Activated naive CD8-positive, alpha-beta T cell treated with anti-CD3 and anti-CD28 coated beads, Interleukin-2, amount 10 ng/mL, durations not matched to agents 7 days and 5 days (primary cell): Measurements from ENCODE around the gene ACAA2. TPM values are rescaled to one million over a fixed set of nuclear protein-coding genes. Genes with fewer than 3 reads are reported as not detected.

ENCODE experiments used
- ATAC-seq: fragments of 150-1000 bp; cut with Tn5 transposase; one replicate; pipeline ENCODE4 v1.10.0; 2021; ENCODE audit warnings: low read depth, moderate library complexity
- POLR2A ChIA-PET: fragments of 350-600 bp; sonication (Branson Sonifier 250); formaldehyde crosslinking; loops from one replicate; lab custom pipeline; 2021; ENCODE audit warnings: antibody characterized with exemption; lab: Charles Lee
- DNase-seq: peaks from one replicate; pipeline ENCODE4 v3.0.0; 2021
- H3K27ac Mint-ChIP-seq: one replicate; pipeline ENCODE4 v1.8.0; 2022; ENCODE audit warnings: mild to moderate bottlenecking, mixed read lengths
- H3K27me3 Mint-ChIP-seq: one replicate; pipeline ENCODE4 v1.8.0; 2022; ENCODE audit warnings: mild to moderate bottlenecking, moderate library complexity, mixed read lengths
- H3K36me3 Mint-ChIP-seq: one replicate; pipeline ENCODE4 v1.8.0; 2021; ENCODE audit warnings: mild to moderate bottlenecking, mixed read lengths
- H3K4me1 Mint-ChIP-seq: one replicate; pipeline ENCODE4 v1.8.0; 2021; ENCODE audit warnings: mixed read lengths
- H3K4me3 Mint-ChIP-seq: one replicate; pipeline ENCODE4 v1.8.0; 2022; ENCODE audit warnings: mild to moderate bottlenecking, moderate library complexity, mixed read lengths
- H3K9me3 Mint-ChIP-seq: one replicate; pipeline ENCODE4 v1.8.0; 2021; ENCODE audit warnings: mixed read lengths
- total RNA-seq, 2 experiments: library from RNA; stranded (reverse); gene quantifications; one replicate each; pipeline ENCODE4 v1.2.3, GENCODE V29; 2021

The ACAA2 gene
- total RNA-seq: 10 to 100 TPM; 83.3 to 86.9 TPM

DNA sequence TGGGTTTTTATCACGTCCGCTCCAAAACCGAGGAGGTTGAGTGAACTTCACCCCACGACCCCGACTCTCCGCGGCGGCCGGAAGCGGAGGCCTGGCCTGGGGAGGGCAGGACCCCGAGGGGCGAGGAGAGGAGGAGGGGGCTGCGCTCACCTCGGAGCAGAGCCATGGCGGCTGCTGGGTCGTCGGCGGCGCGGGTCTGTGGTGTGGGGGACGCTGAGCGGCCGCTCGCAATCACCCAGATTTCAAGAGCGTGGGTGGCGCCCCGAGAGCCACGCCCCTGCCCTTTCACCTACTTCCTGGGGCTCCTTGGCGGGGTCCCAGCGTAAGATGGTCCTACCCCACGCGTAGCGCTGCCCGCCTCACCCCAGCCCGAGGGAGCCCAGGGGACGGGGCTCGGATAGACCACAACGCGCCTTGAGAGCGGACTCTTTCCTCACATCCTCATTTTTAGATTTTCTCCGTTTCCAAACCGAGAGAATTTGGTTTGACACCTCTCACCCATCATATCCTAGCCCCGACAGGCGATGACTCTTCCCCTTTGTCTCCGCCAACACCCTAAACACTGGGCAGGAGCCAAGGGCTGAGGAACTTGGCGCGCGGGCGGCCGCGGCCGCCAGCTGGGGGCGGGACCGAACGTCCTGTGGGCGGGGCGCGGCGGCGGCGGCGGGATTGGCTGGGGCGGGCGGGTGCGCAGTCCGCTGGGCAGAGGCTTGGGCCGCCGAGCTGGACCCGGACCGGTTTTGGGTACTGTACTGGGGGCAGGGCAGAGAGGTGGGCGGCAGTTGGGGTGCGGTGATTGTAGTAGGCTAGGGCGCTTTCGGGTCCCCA, at the start of gene ACAA2:
Gene ACAA2 (minus strand): TSS at position 215 of the 828 bp plus-strand sequence. CDS start 49 bp downstream, at position 166.
- peak within 1 kb of the TSS; percentile 93 for H3K4me3 Mint-ChIP-seq
- ATAC-seq (peak; percentile 84), DNase-seq (peak; percentile 90)
- no peaks in the 10 kb centered on the region for H3K27me3 Mint-ChIP-seq
- peaks cover 49% of the 10 kb centered on the region for H3K36me3 Mint-ChIP-seq
- H3K4me1 Mint-ChIP-seq: peaks cover 52% of the 10 kb centered on the region
- POLR2A ChIA-PET: interaction anchor here (0.6 to 1.2 kb wide), 11 partner anchors 7 to 565 kb away, joined by 3 to 6 read pairs (median 3); partner anchors contain the start of gene C18orf32
- H3K27ac Mint-ChIP-seq: peak within 1 kb of the TSS; percentile 97
- H3K9me3 Mint-ChIP-seq: peaks cover 7% of the 10 kb centered on the region

GRCh38 chr18:49862656-49863385, 49.5 kb upstream of the ACAA2 start:
- no peak overlapping the region for H3K27ac Mint-ChIP-seq
- no peak for DNase-seq
- no peaks in the 10 kb centered on the region for H3K9me3 Mint-ChIP-seq
- POLR2A ChIA-PET: no interaction called here
- ATAC-seq: no peak
- H3K36me3 Mint-ChIP-seq: no peaks in the 10 kb centered on the region
- peaks cover 6% of the 10 kb centered on the region for H3K27me3 Mint-ChIP-seq
- peaks cover 6% of the 10 kb centered on the region for H3K4me1 Mint-ChIP-seq
- H3K4me3 Mint-ChIP-seq: no peak overlapping the region

DNA sequence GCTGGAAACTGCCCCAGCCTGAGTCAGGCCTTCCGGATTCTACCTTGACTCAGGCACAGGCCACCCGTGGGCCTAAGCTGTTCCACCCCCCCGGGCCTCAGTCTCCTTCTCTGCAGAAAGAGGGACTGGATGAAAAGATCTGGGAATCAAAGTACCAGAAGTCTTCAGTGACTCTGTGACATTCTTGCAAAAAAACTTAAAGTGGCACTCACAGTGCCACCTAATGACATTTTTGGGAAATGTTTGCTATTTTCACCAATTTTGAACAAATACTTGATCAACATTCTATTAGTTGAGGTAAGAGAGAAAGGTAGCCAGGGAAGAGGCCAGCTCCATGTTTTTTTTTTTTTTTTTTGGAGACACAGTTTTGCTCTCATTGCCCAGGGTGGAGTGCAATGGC, 48.3 kb upstream of the ACAA2 start:
- DNase-seq (no peak), ATAC-seq (no peak)

DNA sequence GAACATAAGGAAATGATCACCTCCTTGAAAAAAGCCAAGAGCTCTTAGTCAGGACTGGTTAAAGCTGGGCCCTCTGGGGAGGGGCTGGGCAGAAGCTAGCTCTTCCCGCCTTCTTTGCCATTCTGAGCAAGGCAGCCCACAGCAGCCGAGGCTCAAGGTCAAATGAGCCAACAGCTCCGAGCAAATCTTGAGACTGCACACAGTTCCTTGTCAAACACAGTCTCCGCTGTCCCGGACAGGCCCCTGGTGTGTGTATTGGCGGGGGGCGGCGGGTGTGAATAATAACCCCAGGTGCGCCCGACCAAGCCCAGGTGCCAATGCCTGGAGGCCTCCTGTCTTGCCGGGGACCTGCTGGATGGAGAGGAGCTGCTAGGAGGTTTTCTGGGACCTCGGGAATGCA, 46.4 kb upstream of the ACAA2 start:
- Mint-ChIP-seq H3K27me3 (peaks cover 6% of the 10 kb centered on the region), H3K36me3 (no peaks in the 10 kb centered on the region), H3K9me3 (no peaks in the 10 kb centered on the region), H3K27ac (no peak overlapping the region), H3K4me1 (peaks cover 6% of the 10 kb centered on the region), H3K4me3 (no peak overlapping the region)
- POLR2A ChIA-PET: no interaction called here
- ATAC-seq (no peak), DNase-seq (no peak)

More for the DNA sequence above, 48.3 kb upstream of the ACAA2 start:
- Mint-ChIP-seq H3K9me3 (no peaks in the 10 kb centered on the region), H3K4me1 (peaks cover 6% of the 10 kb centered on the region), H3K36me3 (no peaks in the 10 kb centered on the region), H3K27ac (no peak overlapping the region), H3K27me3 (peaks cover 6% of the 10 kb centered on the region), H3K4me3 (no peak overlapping the region)
- POLR2A ChIA-PET: interaction anchor here (0.7 to 0.8 kb wide), 2 partner anchors 428 to 682 kb away, joined by 3 to 5 read pairs; no protein-coding TSS in a partner anchor

DNA sequence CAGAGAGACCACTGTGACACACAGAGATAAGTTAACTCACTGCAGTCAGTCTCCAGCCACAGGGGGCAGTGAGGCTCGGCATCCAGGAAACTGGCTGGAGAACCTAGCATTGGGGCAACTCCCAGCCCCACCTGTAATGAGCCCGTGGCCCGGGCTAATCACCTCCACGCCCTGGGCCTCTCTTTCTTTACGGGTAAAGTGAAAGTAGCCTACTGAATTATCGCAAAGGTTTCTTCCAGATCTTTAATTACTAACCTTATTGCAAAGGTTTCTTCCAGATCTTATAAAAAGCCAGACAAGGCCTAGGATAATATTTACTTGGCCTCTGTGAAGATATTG, 45.7 kb upstream of the ACAA2 start:
- Mint-ChIP-seq H3K4me3 (no peak overlapping the region), H3K9me3 (no peaks in the 10 kb centered on the region), H3K36me3 (no peaks in the 10 kb centered on the region), H3K27me3 (peaks cover 2% of the 10 kb centered on the region), H3K4me1 (peaks cover 6% of the 10 kb centered on the region), H3K27ac (no peak overlapping the region)
- no peak for ATAC-seq
- DNase-seq: no peak
- POLR2A ChIA-PET: interaction anchor here (0.7 kb wide), 2 partner anchors 45 to 64 kb away, joined by 4 read pairs; no protein-coding TSS in a partner anchor

DNA sequence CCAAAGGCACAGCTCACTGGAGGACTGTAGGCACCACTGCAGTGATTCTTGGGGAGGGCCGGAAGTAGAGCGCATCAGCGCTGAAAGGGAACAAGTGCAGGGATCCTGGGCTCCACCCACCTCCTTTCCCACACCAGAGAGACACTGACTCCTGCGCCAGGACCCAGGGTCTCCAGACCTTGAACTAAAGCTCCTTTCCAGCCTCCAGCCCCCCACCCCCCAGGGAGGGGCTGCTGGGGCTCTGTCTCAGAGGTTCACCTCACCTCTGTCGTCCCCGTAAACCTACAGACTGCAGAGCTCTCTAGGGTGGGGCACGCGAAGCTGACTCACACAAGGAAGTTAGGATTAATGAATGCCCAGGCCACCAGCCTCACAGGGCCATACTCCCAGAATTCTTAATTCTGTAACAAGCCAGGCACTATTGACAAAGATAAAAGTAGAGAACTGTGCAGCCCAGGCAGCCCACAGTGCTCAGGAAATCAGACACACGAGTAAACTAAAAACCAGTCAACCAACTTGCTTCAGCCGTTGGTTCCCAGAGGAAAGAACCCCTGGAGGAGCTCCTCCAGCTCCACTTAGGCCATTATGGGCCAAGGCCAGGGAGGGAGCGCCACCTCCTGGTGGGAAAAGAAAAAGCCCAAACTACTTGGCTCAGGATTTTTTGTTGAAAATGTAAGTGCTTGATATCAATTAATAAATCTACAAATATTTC, 45.1 kb upstream of the ACAA2 start:
- no peak overlapping the region for H3K27ac Mint-ChIP-seq
- no peak overlapping the region for H3K4me3 Mint-ChIP-seq
- peak; percentile 71 for DNase-seq
- H3K27me3 Mint-ChIP-seq: peaks cover 2% of the 10 kb centered on the region
- no peaks in the 10 kb centered on the region for H3K9me3 Mint-ChIP-seq
- no peaks in the 10 kb centered on the region for H3K36me3 Mint-ChIP-seq
- POLR2A ChIA-PET: interaction anchor here (0.7 kb wide), 2 partner anchors 45 to 63 kb away, joined by 4 read pairs; no protein-coding TSS in a partner anchor
- ATAC-seq: peak; percentile 56
- H3K4me1 Mint-ChIP-seq: peaks cover 6% of the 10 kb centered on the region

DNA sequence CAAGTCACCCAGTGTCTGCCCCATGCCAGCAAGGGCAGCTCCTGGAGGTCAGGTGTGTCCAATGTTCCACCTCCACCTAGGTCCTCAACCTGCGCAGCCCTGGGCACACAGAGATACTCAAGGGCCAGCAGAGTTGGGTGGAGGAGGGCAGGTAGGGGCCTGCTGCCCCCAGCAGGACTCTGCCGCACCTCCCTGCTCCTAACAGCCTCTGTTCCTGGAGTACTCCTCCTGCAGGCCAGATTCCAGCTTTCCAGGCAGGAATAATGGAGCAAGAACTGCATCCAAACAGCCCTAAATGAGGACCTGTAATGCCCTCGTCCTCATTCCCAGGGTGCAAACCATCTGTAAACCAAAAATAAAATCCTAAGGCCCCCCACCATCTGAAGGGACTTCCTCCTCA, 44.4 kb upstream of the ACAA2 start:
- Mint-ChIP-seq H3K4me1 (peaks cover 6% of the 10 kb centered on the region), H3K27ac (no peak overlapping the region), H3K4me3 (no peak overlapping the region), H3K9me3 (no peaks in the 10 kb centered on the region), H3K36me3 (no peaks in the 10 kb centered on the region), H3K27me3 (peaks cover 2% of the 10 kb centered on the region)
- DNase-seq (no peak), ATAC-seq (no peak)
- POLR2A ChIA-PET: no interaction called here

DNA sequence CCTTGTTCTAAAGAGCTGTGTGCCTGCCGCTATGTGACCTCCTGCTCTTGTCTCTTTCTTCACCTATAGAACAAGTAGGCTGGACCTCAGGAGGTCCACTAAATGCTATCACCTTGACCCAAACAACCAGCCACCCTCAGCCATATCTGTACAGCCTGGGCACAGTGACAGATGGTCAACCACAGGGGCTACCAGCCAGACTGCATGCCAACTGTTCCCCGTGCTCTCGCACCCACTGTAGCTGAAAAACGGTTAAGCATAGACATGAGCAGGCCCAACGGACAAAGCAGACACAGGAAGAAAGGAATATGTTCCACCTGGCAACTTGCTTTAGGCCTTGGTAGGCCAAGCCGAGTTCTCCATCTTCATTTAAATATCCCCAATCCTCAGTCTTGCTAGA, 43.2 kb upstream of the ACAA2 start:
- Mint-ChIP-seq H3K4me1 (peaks cover 6% of the 10 kb centered on the region), H3K9me3 (no peaks in the 10 kb centered on the region), H3K27ac (peak overlapping the region; percentile 22), H3K4me3 (no peak overlapping the region), H3K27me3 (peaks cover 2% of the 10 kb centered on the region), H3K36me3 (no peaks in the 10 kb centered on the region)
- POLR2A ChIA-PET: interaction anchor here (1.0 kb wide), 2 partner anchors 37 to 43 kb away, joined by 3 read pairs; no protein-coding TSS in a partner anchor
- no peak for DNase-seq
- ATAC-seq: no peak

DNA sequence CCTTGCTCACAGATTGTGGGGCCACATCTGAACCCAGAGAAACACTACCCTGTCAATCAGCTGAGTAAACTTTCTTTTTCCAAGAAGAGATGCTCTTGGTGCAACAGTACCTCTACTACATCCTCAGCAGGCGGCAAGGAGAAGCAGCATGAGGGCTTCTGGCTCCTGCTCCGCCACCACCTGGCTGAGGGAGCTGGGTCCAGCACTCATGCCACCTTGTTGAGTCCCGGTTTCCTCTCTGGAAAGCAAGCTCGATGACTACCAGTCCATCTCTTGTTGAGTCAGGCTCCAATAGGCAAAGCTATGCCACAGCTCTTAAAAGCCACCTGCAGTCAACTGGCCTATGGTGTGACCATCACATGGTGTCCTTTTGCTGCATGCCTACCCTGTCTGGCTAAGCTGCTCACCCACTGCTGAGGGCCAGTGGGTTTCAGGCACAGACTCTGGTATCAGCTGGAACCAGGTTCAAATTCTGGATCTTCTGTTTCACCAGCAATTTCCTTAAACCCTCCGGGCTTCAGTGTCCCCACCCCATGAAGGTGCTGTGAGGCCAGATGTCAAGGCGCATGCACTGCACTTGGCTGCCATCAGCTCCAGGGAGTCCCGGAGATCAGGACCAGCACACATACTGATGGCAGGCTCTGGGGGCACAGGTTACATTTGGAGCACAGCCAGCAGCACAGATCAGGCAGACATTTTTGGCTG, 42.5 kb upstream of the ACAA2 start:
- Mint-ChIP-seq H3K27ac (no peak overlapping the region), H3K27me3 (peaks cover 2% of the 10 kb centered on the region), H3K4me3 (no peak overlapping the region), H3K9me3 (no peaks in the 10 kb centered on the region), H3K36me3 (no peaks in the 10 kb centered on the region), H3K4me1 (peaks cover 6% of the 10 kb centered on the region)
- ATAC-seq: no peak
- POLR2A ChIA-PET: interaction anchor here (1.0 kb wide), 2 partner anchors 36 to 42 kb away, joined by 3 read pairs; no protein-coding TSS in a partner anchor
- no peak for DNase-seq

DNA sequence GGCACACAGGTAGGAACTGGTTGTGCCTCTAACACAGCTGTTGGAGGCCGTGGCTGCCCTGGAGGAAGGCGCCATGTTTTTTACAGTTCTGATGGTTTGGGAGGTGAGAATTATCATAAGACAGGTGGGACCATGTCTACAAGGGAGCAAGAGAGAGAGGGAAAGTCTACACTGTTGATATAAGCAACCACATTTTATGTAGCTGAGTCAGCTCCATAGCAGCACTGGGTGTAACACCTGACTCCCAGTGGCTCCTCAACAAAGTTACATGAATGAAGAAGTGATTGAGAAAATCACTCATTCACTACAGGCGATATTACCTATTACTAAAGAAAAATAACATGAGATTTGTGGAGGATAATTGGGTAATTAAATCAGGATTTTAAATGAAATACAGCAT, 41.3 kb upstream of the ACAA2 start:
- ATAC-seq (no peak), DNase-seq (no peak)
- Mint-ChIP-seq H3K4me3 (no peak overlapping the region), H3K4me1 (peaks cover 3% of the 10 kb centered on the region), H3K27ac (no peak overlapping the region), H3K36me3 (no peaks in the 10 kb centered on the region), H3K27me3 (no peaks in the 10 kb centered on the region), H3K9me3 (no peaks in the 10 kb centered on the region)
- POLR2A ChIA-PET: no interaction called here

DNA sequence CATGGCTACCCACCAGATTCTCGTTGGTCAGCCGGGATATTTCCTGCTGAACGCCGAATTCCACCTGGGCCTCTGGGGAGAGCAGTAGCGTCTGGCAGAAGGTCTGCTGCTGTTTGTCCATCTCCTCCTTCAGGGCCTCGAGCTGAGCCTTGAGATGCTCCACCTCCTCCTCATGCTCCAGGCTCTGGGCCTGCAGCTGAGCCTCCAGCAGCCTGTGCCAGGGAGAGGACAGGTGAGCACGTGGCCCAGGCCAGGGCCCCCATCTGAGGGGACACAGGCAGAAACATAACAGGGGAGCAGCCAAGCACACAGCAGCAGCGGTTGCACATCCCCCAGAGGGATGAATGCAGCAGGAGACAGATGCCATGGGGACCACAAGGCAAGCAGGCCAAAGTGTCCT, 40.1 kb upstream of the ACAA2 start:
- DNase-seq (no peak), ATAC-seq (no peak)
- Mint-ChIP-seq H3K4me1 (peaks cover 4% of the 10 kb centered on the region), H3K27me3 (peaks cover 4% of the 10 kb centered on the region), H3K36me3 (no peaks in the 10 kb centered on the region), H3K4me3 (no peak overlapping the region), H3K9me3 (no peaks in the 10 kb centered on the region), H3K27ac (no peak overlapping the region)
- POLR2A ChIA-PET: no interaction called here

DNA sequence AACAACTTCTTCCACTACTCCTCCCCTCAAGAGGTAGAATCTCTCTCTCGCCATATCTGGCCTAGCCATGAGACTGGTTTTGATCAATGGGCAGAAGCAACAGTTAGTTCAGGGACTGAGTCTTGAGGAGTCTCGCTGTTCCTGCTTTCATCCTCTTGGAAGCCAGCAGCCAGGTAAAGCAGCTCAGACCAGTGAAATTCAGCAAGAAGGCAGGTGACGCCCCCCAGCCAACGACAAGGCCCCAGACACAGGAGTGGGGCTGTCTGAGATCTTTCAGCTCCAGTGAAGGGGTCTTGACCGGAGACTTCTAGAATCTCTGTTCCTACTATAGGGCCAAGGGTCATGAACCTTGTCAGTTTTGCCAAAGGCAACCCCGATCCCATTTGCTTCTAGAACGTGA, 39.7 kb upstream of the ACAA2 start:
- Mint-ChIP-seq H3K36me3 (no peaks in the 10 kb centered on the region), H3K27ac (peak overlapping the region; percentile 26), H3K27me3 (peaks cover 6% of the 10 kb centered on the region), H3K9me3 (no peaks in the 10 kb centered on the region), H3K4me1 (peaks cover 4% of the 10 kb centered on the region), H3K4me3 (no peak overlapping the region)
- POLR2A ChIA-PET: no interaction called here
- DNase-seq: no peak
- no peak for ATAC-seq
